Measurements from ENCODE around the gene ERN2. TPM values are rescaled to one million over a fixed set of nuclear protein-coding genes. Genes with fewer than 3 reads are reported as not detected.

The ERN2 gene
- not detected for total RNA-seq

DNA sequence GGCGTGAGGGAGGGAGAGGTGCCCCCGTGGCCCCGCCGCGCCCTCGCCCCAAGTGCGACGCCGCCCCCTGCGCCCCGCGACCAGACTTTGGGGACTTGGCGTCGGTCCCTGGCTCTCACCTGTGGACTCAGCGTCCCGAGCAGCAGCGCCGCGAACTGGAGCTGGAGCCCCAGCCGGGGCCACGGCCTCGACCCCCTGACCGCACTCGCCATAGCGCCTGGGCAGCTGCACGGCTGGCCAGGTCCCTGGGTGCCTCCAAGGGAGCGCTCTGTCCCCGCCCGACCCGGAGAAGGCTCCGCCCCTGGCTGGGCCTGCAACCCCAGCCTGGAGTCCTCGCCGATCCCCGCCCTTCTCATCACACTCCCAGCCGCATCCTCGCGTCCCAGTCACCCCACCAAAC, at the start of gene ERN2:
Gene ERN2, minus strand, starts transcription at position 247 of the 400 bp plus-strand sequence. Its CDS starts 35 bp downstream, at position 212.

GRCh38 chr16:23754594-23755483, 41.8 kb upstream of the ERN2 start, which contains the start of gene CHP2:
CHP2 (plus strand) TSS chr16:23755026; CDS start chr16:23755050, 24 bp downstream.

DNA sequence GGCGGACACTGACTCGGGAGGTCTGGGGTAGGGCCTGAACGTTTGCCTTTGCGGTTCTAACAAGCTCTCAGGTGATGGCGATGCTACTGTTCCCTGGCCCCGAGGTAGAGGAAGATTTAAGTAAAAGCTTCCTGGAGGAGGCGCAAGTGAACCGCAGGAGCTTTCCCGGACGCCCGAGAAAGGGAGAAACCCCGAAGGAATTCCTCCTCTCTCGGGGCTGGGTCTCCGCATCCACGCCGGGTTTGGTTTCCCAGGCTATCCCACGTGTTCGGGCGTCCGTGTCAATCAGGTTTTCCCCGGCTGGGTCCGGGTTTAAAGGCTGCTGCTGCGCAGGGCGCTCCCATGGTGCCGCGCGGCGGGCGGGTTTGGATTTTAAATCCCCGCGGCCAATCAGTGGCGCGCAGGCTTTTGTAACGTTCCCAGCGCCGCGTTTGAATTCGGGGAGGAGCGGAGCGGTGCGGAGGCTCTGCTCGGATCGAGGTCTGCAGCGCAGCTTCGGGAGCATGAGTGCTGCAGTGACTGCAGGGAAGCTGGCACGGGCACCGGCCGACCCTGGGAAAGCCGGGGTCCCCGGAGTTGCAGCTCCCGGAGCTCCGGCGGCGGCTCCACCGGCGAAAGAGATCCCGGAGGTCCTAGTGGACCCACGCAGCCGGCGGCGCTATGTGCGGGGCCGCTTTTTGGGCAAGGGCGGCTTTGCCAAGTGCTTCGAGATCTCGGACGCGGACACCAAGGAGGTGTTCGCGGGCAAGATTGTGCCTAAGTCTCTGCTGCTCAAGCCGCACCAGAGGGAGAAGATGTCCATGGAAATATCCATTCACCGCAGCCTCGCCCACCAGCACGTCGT, 34.4 kb downstream of the ERN2 start, which contains the start of gene PLK1:
Gene PLK1, plus strand, starts transcription at position 460 of the 844 bp plus-strand sequence. Its CDS starts 44 bp downstream, at position 504.

GRCh38 chr16:23640931-23641765, 71.9 kb downstream of the ERN2 start, which contains the start of the genes DCTN5 and PALB2:
DCTN5 (plus strand) TSS chr16:23641466; CDS start chr16:23641543, 77 bp downstream.
PALB2 (minus strand) TSS chr16:23641310; CDS start chr16:23641157, 153 bp downstream.

Other genes with a start within 250 kb of the ERN2 start
- gene GGA2, start 202.7 kb downstream of the ERN2 start, total RNA-seq = 10 to 100 TPM; 28.2 to 41.6 TPM
- 10 to 100 TPM; 45.8 to 57.9 TPM for gene EARS2, start 155.9 kb downstream of the ERN2 start, total RNA-seq
- gene UBFD1, start 155.5 kb downstream of the ERN2 start, total RNA-seq = 10 to 100 TPM; 86.7 to 93.2 TPM
- gene NDUFAB1, start 116.9 kb downstream of the ERN2 start, total RNA-seq = 100 to 1,000 TPM; 102 to 142 TPM
- gene PALB2, start 71.9 kb downstream of the ERN2 start, total RNA-seq = 10 to 100 TPM; 17.9 to 23.3 TPM
- 10 to 100 TPM; 48.2 to 62.6 TPM for gene DCTN5, start 71.8 kb downstream of the ERN2 start, total RNA-seq
- gene PLK1, start 34.3 kb downstream of the ERN2 start, total RNA-seq = 10 to 100 TPM; 31.3 to 61.6 TPM
- not detected for gene CHP2, start 41.8 kb upstream of the ERN2 start, total RNA-seq
- gene PRKCB, start 122.8 kb upstream of the ERN2 start, total RNA-seq = 1 to 10 TPM; 1.0 to 5.3 TPM